NCI-H146 treated with DMSO at 0.1 percent for 48 hours (cell line): ENCODE measurements around the gene PLXNA2.

Source experiments
- DNase-seq: peaks from one replicate; lab custom pipeline; 2025; ENCODE audit not compliant: unreplicated experiment; lab: John Stamatoyannopoulos, UW

PLXNA2 gene

GRCh38 chr1:208268541-208269337, 24.6 kb upstream of the PLXNA2 start:
- no peak for DNase-seq

DNA sequence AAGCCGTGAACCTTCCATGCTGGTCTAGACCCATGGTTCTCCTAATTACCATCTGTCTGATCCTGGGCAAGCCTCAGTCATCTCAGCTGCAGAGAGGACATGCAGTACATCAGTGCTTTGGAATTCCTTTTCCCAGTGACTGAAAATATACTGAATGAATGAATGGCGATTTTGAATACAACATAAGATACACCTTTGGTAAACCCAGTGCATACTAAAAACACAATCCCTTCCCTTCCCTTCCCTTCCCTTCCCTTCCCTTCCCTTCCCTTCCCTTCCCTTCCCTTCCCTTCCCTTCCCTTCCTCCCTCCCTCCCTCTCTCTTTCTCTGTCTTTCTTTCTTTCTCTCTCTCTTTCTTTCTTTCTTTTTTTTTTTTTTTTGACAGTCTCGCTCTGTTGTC, 21.3 kb upstream of the PLXNA2 start:
- DNase-seq = no peak

DNA sequence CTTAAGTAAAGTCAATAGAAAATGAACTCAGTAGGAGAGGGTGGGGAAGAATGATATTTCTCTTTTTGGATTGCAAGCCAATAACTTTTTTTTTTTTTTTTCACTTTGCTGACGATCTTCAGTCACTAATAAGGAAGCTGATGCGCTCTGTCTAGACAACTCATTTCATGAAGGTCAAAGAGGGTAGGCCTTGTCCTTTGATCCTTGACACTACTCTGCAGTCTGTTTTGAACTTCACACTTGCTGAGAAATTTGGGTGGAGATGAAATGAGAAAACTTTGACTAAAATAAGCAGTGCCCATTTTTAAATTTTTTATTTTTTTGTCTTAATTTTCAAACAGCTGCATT, 20.9 kb upstream of the PLXNA2 start:
- DNase-seq = no peak

- no peak for DNase-seq
Measured at GRCh38 chr1:208264469-208265121, 20.4 kb upstream of the PLXNA2 start.

GRCh38 chr1:208261874-208262273, 17.7 kb upstream of the PLXNA2 start:
- no peak for DNase-seq

DNA sequence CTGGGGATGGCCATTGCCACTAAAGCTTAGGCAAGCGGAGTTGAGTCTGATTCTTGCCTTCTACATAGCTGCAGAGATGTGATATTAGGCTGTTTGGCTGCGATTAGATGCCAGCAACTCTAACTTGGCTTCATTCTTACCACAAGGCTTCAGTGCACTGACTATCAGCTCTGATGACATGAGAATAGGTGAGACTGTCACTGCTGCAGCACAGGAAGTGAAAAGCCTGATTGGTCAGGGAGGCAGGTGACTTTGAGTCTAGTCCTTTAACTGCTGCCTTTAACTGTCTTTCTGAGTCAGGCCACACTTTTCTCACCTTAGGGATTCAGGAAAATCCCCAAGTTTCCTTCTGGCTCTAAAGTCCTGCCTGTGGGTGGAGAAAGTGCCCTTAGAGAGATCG, 14.1 kb upstream of the PLXNA2 start:
- DNase-seq = no peak

DNA sequence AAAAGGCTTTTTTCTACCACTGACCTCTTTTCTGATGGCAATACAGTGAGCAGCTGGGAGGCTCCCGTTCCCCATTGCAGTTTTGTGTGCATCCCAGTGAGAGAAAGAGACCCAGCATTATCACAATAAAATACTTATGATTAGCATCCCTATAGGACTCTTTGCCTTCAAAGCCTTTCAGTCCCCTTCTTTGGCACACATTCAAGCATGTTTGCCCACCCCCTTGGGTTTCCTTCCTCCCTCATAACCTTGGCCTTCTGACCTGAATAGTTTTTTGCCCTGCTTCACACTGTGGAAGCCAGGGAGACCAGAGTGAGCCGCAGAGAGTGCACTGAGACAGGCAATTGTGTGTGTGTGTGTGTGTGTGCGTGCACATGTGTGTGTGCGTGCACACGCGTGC, 13.2 kb upstream of the PLXNA2 start:
- DNase-seq = no peak

- no peak for DNase-seq
Measured at GRCh38 chr1:208256556-208256955, 12.4 kb upstream of the PLXNA2 start.

DNA sequence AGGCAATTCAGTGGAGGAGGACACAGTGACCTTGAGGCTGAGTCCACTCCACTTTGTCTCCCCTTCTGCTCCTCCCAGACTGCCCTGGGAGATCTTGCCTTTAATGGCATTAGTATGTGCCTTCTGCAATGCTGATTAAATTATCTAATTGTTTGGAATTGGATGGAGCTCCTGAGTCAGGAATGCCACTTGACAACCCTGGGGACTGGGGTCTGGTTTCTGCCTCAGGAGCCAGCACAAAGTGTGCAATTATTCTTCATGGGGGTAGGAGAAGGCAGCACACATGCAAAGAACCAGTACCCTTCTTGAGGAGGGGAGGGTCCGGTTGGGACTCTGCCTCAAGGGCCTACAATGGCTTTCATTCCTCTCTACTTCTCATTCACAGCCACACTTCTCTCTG, 11.9 kb upstream of the PLXNA2 start:
- DNase-seq = no peak

GRCh38 chr1:208254862-208255261, 10.7 kb upstream of the PLXNA2 start:
- DNase-seq = no peak

DNA sequence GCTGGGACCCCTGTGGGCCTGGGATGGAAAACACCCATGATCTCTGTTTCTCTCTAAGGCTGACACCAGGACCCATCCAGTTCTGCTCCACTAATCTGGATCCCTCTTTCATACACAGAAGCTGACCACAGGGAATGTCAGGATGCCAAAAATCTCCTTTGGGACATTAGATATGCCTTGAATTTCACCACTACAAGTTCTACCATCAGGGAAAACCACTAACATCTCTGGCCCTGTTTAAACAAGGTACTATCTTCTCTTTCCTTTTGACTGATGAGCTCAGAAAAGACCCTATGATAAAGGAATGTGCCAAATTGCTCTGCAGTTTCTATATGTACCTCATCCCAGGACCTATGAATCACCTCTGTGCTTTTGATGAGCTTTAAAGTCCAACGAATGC, 10.2 kb upstream of the PLXNA2 start:
- no peak for DNase-seq

DNA sequence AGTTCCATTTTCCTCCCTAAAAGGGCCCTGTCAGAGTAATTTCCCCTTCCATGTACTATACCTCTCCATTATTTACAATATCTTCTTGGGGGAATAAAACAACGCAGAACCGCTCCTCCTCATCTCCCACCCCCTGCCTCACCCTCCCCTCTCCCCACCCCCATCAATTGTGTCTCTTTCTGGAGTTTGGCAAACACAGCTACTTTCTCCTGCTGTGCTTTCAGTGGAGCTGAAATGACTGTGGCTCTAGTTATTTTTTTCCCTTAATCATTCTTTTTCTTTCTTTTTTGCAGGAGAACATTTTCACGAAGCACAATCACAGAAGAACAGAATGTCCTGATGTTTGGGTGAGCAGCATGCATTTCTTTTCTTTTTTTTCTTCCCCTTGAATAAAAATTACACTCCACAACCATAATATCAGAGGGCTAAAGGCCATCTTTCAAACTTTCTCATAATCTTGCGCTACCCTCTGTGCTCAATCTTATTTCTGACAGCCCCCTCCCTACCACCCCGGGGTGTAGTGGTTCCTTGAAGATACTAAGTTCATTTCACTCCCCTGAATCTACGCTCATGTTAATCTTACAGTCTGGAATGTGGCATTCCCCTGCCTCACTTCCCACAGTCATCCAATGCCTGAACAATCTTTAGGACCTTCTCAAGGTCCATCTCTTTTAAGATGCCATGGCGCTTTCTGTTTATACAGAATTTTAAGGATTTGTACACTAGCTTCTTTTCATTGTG, 8.8 kb upstream of the PLXNA2 start:
- DNase-seq = no peak

DNA sequence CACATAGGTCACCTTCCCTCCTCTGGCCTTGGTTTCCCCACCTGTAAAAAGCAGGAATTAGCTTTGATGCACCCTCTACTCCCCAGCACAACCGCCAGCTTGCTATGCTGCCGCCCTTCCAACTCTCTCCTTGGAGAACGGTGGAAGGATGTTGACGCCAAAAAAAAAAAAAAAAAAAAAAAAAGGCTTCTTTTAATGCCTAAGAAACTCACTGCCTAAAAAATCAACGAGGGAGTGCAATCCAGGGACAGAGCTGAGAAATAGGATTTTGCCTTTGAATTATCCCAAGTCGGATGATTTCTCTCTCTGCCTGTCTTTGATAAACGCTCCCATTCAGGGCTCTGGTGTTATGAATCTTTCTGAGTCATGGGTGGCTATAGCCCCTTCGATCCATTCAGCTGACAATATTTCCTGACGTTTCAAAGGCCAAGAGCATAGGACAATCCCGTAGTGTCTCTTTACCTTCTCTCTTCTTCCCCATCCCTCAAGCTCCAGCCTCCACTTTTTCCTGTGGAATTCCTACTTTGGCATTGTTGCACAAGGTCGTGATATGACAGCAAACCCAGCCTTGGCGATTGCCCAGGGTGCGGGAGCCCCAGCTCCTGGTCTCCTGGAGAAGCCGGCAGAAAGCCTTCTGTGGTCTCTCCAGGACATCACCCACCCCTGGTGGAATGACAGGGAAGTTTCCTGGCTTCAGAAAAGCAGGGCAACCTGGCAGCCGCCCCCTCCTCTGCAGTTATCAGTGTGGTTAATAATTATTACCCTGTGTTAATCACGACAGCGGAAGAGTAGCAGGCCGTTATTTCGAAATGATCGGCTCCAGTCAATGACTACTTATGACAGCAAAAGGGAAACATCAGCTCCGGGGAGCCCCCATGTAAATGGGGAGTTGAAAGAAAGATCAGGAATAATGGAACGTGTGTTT, 8.0 kb upstream of the PLXNA2 start:
- DNase-seq = no peak

DNA sequence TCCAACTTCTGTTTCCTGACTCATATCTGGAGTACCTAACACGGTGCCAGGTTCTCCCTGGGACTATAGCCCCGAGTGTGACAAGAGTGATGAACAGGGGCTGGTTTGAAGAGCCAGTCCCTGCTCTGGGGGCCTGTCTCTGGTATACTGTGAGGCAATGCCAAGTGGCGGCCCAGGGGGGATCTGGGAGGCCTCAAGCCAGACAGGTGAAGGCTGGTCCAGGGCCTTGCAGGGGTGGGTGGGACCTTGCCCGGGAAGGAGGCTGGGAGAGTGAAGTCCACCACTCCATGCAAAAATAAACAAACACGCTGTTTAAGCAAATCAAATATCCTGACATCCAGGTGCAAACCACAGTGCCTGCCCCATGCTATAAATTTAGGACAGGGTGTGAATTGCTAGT, 6.8 kb upstream of the PLXNA2 start:
- no peak for DNase-seq

DNA sequence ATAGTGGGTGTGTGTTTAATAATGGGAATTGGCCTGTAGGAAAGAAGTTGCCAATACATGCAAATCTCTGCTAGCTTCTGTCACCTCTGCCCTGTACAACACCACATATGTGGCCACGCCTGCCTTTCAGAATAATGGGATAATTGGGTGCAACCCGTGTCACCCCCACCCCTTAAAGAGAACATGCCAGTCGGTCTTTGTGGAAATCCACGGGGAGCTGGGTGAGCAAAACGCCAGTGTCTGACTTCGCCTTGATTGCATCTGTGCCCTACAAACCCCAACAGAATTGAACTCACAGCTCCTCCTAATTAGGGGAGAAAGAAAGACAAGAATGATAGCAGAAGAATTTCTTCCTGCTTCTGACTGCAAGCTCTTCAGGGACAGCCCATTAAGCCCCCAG, 6.4 kb upstream of the PLXNA2 start:
- no peak for DNase-seq

DNA sequence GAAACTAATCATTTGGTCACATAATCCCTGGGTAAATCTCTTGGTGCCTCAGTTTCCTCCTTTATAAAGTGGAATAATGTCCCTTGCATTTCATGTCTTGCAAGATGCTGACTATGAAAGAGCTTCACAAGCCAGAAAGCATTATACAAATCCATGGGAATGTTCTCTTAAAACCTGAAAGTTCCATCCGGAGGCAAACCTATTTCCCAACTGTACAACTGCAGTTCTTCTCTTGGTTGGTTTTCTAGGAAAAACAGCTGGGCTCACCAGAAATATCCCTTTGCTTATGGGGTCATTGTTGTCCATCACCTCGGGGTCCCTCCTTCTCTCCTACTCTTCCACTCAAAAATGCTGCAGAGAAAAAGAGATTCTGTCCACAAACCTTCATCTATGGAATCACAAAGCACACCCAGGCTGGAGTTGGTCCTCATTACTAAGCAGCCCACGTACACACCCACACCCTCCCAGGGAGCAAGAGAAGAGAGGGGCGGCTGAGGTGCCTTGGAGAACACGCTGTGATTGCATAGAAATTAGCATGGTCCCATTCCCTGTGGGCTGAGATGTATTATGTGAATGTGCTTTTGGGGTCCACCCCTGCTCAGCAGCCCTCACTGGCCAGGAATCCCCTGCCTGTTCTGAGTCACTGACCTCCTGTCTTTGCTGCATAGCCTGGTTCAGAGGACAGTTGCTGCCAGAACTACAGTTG, 5.0 kb upstream of the PLXNA2 start:
- DNase-seq = no peak

DNA sequence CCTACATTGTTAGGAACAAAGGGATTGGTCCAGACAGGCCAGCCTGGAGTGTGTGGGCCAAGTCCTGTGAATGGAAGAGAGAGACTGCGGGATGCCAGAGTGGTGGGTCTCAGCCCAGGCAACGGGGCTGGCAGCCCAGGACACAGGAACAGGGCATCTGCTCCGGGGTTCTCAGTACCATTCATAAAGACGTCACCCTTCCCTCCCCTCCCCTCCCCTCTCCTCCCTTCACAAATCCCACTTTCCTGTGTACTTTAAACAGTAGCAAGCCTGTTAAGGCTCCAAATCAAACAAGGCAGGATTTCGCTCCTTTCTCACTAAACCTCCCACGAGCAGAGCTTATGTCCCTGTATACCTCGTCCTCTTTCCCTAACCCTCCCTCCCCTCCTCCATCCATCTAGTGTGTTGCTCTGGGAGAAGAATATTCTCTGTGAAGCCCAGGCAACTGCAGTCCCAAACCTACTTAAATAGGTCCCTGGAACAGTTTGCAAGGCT, 4.2 kb upstream of the PLXNA2 start:
- DNase-seq = no peak

DNA sequence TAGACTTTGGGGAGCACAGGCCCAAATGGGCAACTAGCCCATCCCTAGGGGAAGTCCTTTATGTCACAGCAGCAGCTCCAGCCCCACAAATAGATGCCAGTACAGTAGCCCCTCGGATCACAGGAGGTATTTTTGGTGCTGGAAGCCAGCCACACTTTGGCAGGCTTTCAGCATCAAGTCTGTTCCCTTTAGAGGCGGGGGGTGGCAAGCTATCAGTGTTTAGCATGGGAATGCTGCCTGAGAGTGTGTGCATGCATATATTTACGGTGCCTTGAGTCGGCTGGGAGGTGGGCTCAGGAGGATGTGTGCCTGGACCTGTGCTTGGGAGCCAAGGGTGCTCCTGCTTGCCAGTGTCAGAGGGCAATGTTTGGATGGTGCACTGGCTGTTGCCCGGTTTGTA, 3.5 kb upstream of the PLXNA2 start:
- no peak for DNase-seq

DNA sequence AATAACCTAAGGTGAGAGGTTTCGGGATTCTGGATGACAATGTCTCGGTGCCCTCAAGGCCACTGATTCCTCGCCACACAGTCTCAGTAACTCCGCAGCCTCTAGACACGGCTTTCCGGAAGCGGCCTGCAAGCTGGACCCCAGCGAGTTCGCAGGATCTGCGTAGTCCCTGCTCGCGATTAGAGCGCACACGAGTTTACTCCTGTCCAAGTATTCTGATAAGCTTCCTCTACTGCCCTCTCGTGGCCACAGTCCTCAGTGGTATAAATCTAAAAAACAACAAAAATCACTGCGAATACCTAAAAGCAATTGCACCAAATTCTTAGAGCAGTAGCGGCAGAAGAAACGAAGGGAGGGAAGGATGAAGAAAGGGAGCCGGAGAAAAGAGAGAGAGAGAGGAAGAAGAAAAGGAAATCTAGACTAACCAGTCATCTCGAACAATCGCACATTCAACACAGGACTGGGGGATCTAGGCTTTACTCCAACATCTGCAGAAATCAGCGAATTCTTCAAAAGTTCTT, 1.1 kb upstream of the PLXNA2 start:
- peak; percentile 90 for DNase-seq

GRCh38 chr1:208243527-208243966, 637 bp downstream of the PLXNA2 start:
- no peak for DNase-seq
